Body of pancreas (tissue), 4 donors: ENCODE results near the gene PTGDR. TPM values are rescaled to one million over a fixed set of nuclear protein-coding genes. Genes with fewer than 3 reads are reported as not detected.
A peak's percentile ranks its signal among the peaks of the same experiment; 100 is the strongest.

Source experiments
- ATAC-seq: fragments of 150-250 bp; one replicate; pipeline ENCODE4 v1.9.1; 2016
- DNase-seq, 4 donors: peaks; one replicate each; pipeline ENCODE4 v3.0.0-alpha.2; 2019
- H3K27ac ChIP-seq, 4 donors: fragments of 200-600 bp; sonication (generic); 1 replicate in 3 of 4; 2 replicates in 1 of 4; pipeline versions ENCODE4 v1.5.1 to v1.6.1; 2016 to 2019; ENCODE audit warnings: mild to moderate bottlenecking in 1 of 4, mixed read lengths in 1 of 4, moderate library complexity in 1 of 4
- H3K27me3 ChIP-seq, 2 donors: fragments of 200-600 bp; sonication (generic); one replicate each; pipeline ENCODE4 v1.6.0; 2016; ENCODE audit warnings: mild to moderate bottlenecking in 1 of 2
- H3K36me3 ChIP-seq, 2 donors: fragments of 200-600 bp; sonication (generic); replicated peaks in 1 of 2; 2 replicates each; pipeline ENCODE4 v1.5.1; 2016; ENCODE audit warnings: low read depth in 2 of 2; ENCODE audit not compliant: insufficient read depth in 1 of 2
- H3K4me1 ChIP-seq: fragments of 200-600 bp; sonication (generic); one replicate; pipeline ENCODE4 v1.6.0; 2016
- H3K4me3 ChIP-seq, 2 donors: fragments of 200-600 bp; sonication (generic); 1 replicate in 1 of 2; 2 replicates in 1 of 2; pipeline ENCODE4 v1.5.1; 2016 to 2019
- H3K9me3 ChIP-seq, 3 donors: fragments of 200-600 bp; sonication (generic); 1 replicate in 2 of 3; 2 replicates in 1 of 3; pipeline ENCODE4 v1.5.1; 2016
- CTCF ChIP-seq, 7 experiments: fragments of 450-650 bp in 4 of 7; fragments of 200-600 bp in 3 of 7; sonication (generic) in 3 of 7; IDR thresholded peaks; one replicate each; pipeline ENCODE4 v1.5.1; 2016 to 2019; ENCODE audit warnings: antibody characterized with exemption in 7 of 7
- POLR2A ChIP-seq, 3 donors: fragments of 450-650 bp; IDR thresholded peaks; one replicate each; pipeline ENCODE4 v1.6.1; 2016; ENCODE audit warnings: antibody characterized with exemption in 3 of 3, mild to moderate bottlenecking in 2 of 3
- WGBS, 2 donors: methylation state at CpG; one replicate each; pipeline ENCODE4 v1.1.5; 2017; 5-methylcytosine and 5-hydroxymethylcytosine counted together
- intact Hi-C: fragments of 100-400 bp; cut with DNase I; formaldehyde crosslinking; loops from one replicate; pipeline ENCODE4 v1.15.1; 2023
- total RNA-seq, 2 donors: library from RNA; depleted of rRNA; stranded (reverse); fragments of >200 nt; gene quantifications; one replicate each; pipeline ENCODE4 v1.1.0, GENCODE V29; 2016

Gene PTGDR
- total RNA-seq, 2 donors from 2014 or later, result 0.26 TPM; not detected in 1

GRCh38 chr14:52299692-52300278, 32.3 kb downstream of the PTGDR start:
- TF ChIP-seq POLR2A (IDR thresholded peaks at IDR 0.05) (no peak), CTCF (IDR thresholded peaks at IDR 0.05) (peak; percentile 51 to 77 (median 61))
- no peak overlapping the region for H3K27ac ChIP-seq
- H3K4me1 ChIP-seq, result no peaks in the 10 kb centered on the region
- no peak overlapping the region for H3K4me3 ChIP-seq
- no peaks in the 10 kb centered on the region for H3K36me3 ChIP-seq
- ATAC-seq (peak; percentile 68), DNase-seq (peak in 1 of 4 donors; percentile 15)
- no peaks in the 10 kb centered on the region for H3K27me3 ChIP-seq
- H3K9me3 ChIP-seq, result no peaks in the 10 kb centered on the region
- intact Hi-C loops, result loop anchor here (10.0 kb wide), 1 partner anchor 175 kb away; no protein-coding TSS in a partner anchor

GRCh38 chr14:52303236-52303635, 35.7 kb downstream of the PTGDR start:
- Histone ChIP-seq H3K9me3 (no peaks in the 10 kb centered on the region), H3K36me3 (no peaks in the 10 kb centered on the region), H3K4me1 (no peaks in the 10 kb centered on the region), H3K27me3 (no peaks in the 10 kb centered on the region), H3K27ac (no peak overlapping the region), H3K4me3 (no peak overlapping the region)
- TF ChIP-seq POLR2A (IDR thresholded peaks at IDR 0.05) (no peak), CTCF (IDR thresholded peaks at IDR 0.05) (no peak)
- ATAC-seq (no peak), DNase-seq (no peak)
- intact Hi-C loops, result no loop called here
- WGBS, 2 donors, result 48 to 55% methylated on average over 4 of the region's 4 CpGs

- intact Hi-C loops, result no loop called here
Observed at GRCh38 chr14:52304248-52304904, 36.9 kb downstream of the PTGDR start.

GRCh38 chr14:52305014-52305413, 37.5 kb downstream of the PTGDR start:
- Histone ChIP-seq H3K27ac (no peak overlapping the region), H3K27me3 (no peaks in the 10 kb centered on the region), H3K9me3 (no peaks in the 10 kb centered on the region), H3K4me1 (no peaks in the 10 kb centered on the region), H3K36me3 (no peaks in the 10 kb centered on the region), H3K4me3 (no peak overlapping the region)
- no peak for DNase-seq
- intact Hi-C loops, result no loop called here
- WGBS, 2 donors, result 82 to 86% methylated on average over 6 of the region's 6 CpGs
- TF ChIP-seq POLR2A (IDR thresholded peaks at IDR 0.05), result no peak
- no peak for TF ChIP-seq CTCF (IDR thresholded peaks at IDR 0.05)
- ATAC-seq, result no peak

More at GRCh38 chr14:52304248-52304904, 36.9 kb downstream of the PTGDR start:
- Histone ChIP-seq H3K36me3 (no peaks in the 10 kb centered on the region), H3K4me3 (no peak overlapping the region), H3K9me3 (no peaks in the 10 kb centered on the region), H3K27ac (no peak overlapping the region), H3K27me3 (no peaks in the 10 kb centered on the region), H3K4me1 (no peaks in the 10 kb centered on the region)
- 63 to 71% methylated on average over 4 of the region's 4 CpGs for WGBS, 2 donors
- DNase-seq, result no peak
- TF ChIP-seq POLR2A (IDR thresholded peaks at IDR 0.05), result no peak
- no peak for ATAC-seq

- no peaks in the 10 kb centered on the region for H3K27me3 ChIP-seq
- no peaks in the 10 kb centered on the region for H3K4me1 ChIP-seq
- DNase-seq (no peak), ATAC-seq (no peak)
- no peak for TF ChIP-seq CTCF (IDR thresholded peaks at IDR 0.05)
- no peak for TF ChIP-seq POLR2A (IDR thresholded peaks at IDR 0.05)
- intact Hi-C loops, result no loop called here
- no peak overlapping the region for H3K27ac ChIP-seq
- no peak overlapping the region for H3K4me3 ChIP-seq
- H3K9me3 ChIP-seq, result no peaks in the 10 kb centered on the region
- no peaks in the 10 kb centered on the region for H3K36me3 ChIP-seq
- WGBS, 2 donors, result 42 to 44% methylated on average over 4 of the region's 4 CpGs
Observed at GRCh38 chr14:52307376-52307775, 39.9 kb downstream of the PTGDR start.
